ENCODE results near the gene TFDP2. TPM values are rescaled to one million over a fixed set of nuclear protein-coding genes. Genes with fewer than 3 reads are reported as not detected.

The TFDP2 gene
- polyA plus RNA-seq, 4 donors = 21.9 to 50.5 (median 31.9) TPM

DNA sequence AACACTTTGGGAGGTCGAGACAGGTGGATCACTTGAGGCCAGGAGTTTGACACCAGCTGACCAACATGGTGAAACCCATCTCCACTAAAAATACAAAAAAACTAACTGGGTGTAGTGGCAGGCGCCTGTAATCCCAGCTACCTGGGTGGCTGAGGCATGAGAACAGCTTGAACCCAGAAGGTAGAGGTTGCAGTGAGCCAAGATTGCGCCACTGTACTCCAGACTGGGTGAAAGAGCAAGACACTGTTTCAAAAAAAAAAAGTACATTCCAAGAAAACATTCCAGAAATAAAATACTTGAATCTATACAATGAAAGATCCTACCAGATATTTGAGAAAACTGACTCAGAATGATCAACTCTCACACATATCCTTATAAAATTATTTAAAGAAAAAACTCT, 30.4 kb downstream of the TFDP2 start:
- Histone ChIP-seq H3K4me3 (ENCODE audit: low read depth in 1 of 3, low read length in 3 of 3) (no peak overlapping the region), H3K36me3 (ENCODE audit: control insufficient read depth in 3 of 3, insufficient read depth in 2 of 3, low read depth in 1 of 3, low read length in 3 of 3) (peaks cover 0 to 7% (median 0%) of the 10 kb centered on the region in 3 donors), H3K27ac (ENCODE audit: low read depth in 1 of 3, low read length in 2 of 3) (no peak overlapping the region), H3K4me1 (ENCODE audit: control insufficient read depth in 3 of 3, insufficient read depth in 2 of 3, low read depth in 1 of 3, low read length in 2 of 3) (no peaks in the 10 kb centered on the region), H3K9me3 (ENCODE audit: control insufficient read depth in 2 of 2, insufficient read depth in 1 of 2, low read depth in 1 of 2, low read length in 1 of 2) (no peaks in the 10 kb centered on the region), H3K27me3 (ENCODE audit: control insufficient read depth in 3 of 3, insufficient read depth in 3 of 3, low read length in 3 of 3) (no peaks in the 10 kb centered on the region)
- FAIRE-seq (no peak), DNase-seq (no peak)
- 94 to 100% (median 96%) methylated on average over 3 of the region's 3 CpGs for WGBS, 3 donors

DNA sequence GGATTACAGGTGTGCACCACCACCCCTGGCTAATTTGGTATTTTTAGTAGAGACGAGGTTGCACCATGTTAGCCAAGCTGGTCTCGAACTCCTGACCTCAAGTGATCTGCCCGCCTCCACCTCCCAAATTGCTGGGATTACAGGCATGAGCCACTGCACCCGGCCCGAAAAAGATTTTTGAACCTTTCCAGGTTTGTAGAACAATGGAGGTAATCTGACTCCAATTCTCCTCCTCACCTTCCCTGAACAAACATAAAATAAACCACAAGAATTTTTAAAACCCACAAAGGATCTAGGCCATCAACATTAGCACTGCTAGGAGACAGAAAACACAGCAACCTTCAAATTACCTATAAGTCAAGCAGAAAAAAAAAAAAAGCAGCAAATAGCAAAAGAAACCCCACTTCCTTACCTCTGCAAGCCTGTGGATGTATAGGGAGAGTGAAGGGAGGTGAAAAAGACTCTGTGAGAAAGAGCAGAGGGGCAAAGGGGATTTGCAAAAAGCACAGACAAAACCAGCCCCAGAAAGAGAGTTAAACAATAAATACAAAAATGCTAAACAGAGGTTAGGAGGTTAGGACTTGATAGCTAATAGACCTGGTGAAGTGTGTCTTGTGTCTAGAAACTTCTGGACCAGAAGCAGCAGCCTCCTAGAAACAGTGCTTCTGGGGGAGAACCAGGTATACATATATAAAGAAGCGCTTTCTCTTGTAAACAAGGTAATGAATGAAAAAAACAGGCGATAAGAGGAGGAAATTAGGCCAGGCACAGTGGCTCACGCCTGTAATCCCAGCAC, 32.1 kb downstream of the TFDP2 start:
- Histone ChIP-seq H3K27ac (ENCODE audit: low read depth in 1 of 3, low read length in 2 of 3) (no peak overlapping the region), H3K4me3 (ENCODE audit: low read depth in 1 of 3, low read length in 3 of 3) (no peak overlapping the region), H3K4me1 (ENCODE audit: control insufficient read depth in 3 of 3, insufficient read depth in 2 of 3, low read depth in 1 of 3, low read length in 2 of 3) (no peaks in the 10 kb centered on the region), H3K27me3 (ENCODE audit: control insufficient read depth in 3 of 3, insufficient read depth in 3 of 3, low read length in 3 of 3) (no peaks in the 10 kb centered on the region), H3K36me3 (ENCODE audit: control insufficient read depth in 3 of 3, insufficient read depth in 2 of 3, low read depth in 1 of 3, low read length in 3 of 3) (peaks cover 0 to 9% (median 0%) of the 10 kb centered on the region in 3 donors), H3K9me3 (ENCODE audit: control insufficient read depth in 2 of 2, insufficient read depth in 1 of 2, low read depth in 1 of 2, low read length in 1 of 2) (peaks cover 0 to 3% of the 10 kb centered on the region in 2 donors)
- DNase-seq (no peak), FAIRE-seq (no peak)
- 85 to 91% (median 90%) methylated on average over 8 of the region's 8 CpGs for WGBS, 3 donors

- H3K27ac ChIP-seq (ENCODE audit: low read depth in 1 of 3, low read length in 2 of 3) = no peak overlapping the region
- DNase-seq (no peak), FAIRE-seq (no peak)
- H3K9me3 ChIP-seq (ENCODE audit: control insufficient read depth in 2 of 2, insufficient read depth in 1 of 2, low read depth in 1 of 2, low read length in 1 of 2) = peaks cover 0 to 6% of the 10 kb centered on the region in 2 donors
- no peak overlapping the region for H3K4me3 ChIP-seq (ENCODE audit: low read depth in 1 of 3, low read length in 3 of 3)
- H3K4me1 ChIP-seq (ENCODE audit: control insufficient read depth in 3 of 3, insufficient read depth in 2 of 3, low read depth in 1 of 3, low read length in 2 of 3) = no peaks in the 10 kb centered on the region
- H3K36me3 ChIP-seq (ENCODE audit: control insufficient read depth in 3 of 3, insufficient read depth in 2 of 3, low read depth in 1 of 3, low read length in 3 of 3) = peaks cover 0 to 9% (median 0%) of the 10 kb centered on the region in 3 donors
- H3K27me3 ChIP-seq (ENCODE audit: control insufficient read depth in 3 of 3, insufficient read depth in 3 of 3, low read length in 3 of 3) = no peaks in the 10 kb centered on the region
- 81 to 92% (median 91%) methylated on average over 4 of the region's 4 CpGs for WGBS, 3 donors
Measured at GRCh38 chr3:142115867-142116668, 33.3 kb downstream of the TFDP2 start.

- peaks cover 0 to 19% (median 0%) of the 10 kb centered on the region in 3 donors for H3K36me3 ChIP-seq (ENCODE audit: control insufficient read depth in 3 of 3, insufficient read depth in 2 of 3, low read depth in 1 of 3, low read length in 3 of 3)
- DNase-seq (no peak), FAIRE-seq (no peak)
- H3K27me3 ChIP-seq (ENCODE audit: control insufficient read depth in 3 of 3, insufficient read depth in 3 of 3, low read length in 3 of 3) = no peaks in the 10 kb centered on the region
- no peaks in the 10 kb centered on the region for H3K4me1 ChIP-seq (ENCODE audit: control insufficient read depth in 3 of 3, insufficient read depth in 2 of 3, low read depth in 1 of 3, low read length in 2 of 3)
- H3K27ac ChIP-seq (ENCODE audit: low read depth in 1 of 3, low read length in 2 of 3) = no peak overlapping the region
- WGBS, 3 donors = 76 to 86% (median 80%) methylated on average over 1 of the region's 1 CpG
- H3K4me3 ChIP-seq (ENCODE audit: low read depth in 1 of 3, low read length in 3 of 3) = no peak overlapping the region
- H3K9me3 ChIP-seq (ENCODE audit: control insufficient read depth in 2 of 2, insufficient read depth in 1 of 2, low read depth in 1 of 2, low read length in 1 of 2) = peaks cover 0 to 6% of the 10 kb centered on the region in 2 donors
Measured at GRCh38 chr3:142112601-142113000, 36.7 kb downstream of the TFDP2 start.

GRCh38 chr3:142106548-142106947, 42.8 kb downstream of the TFDP2 start:
- H3K4me3 ChIP-seq (ENCODE audit: low read depth in 1 of 3, low read length in 3 of 3) = no peak overlapping the region
- FAIRE-seq = no peak
- 47 to 83% (median 63%) methylated on average over 2 of the region's 2 CpGs for WGBS, 3 donors

DNA sequence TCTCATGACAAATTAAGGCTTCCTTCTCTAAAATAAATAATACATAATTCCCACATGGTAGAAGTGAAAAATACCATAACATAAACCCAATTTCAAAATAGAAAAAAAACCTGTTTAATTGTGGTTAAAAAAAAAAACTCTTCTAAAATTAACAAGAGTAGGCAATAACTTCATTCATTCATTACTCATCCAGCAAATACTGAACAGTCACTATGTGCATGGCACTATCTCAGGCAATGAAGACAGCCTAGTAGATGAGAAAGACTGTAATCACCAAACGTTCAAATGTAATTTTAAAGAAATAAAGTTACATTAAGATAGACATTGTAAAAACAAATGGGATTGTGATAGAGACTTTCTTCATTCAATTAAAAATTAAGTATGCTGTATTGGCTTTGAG, 43.4 kb downstream of the TFDP2 start:
- Histone ChIP-seq H3K4me3 (ENCODE audit: low read depth in 1 of 3, low read length in 3 of 3) (no peak overlapping the region), H3K27me3 (ENCODE audit: control insufficient read depth in 3 of 3, insufficient read depth in 3 of 3, low read length in 3 of 3) (no peaks in the 10 kb centered on the region), H3K36me3 (ENCODE audit: control insufficient read depth in 3 of 3, insufficient read depth in 2 of 3, low read depth in 1 of 3, low read length in 3 of 3) (peaks cover 0 to 10% (median 0%) of the 10 kb centered on the region in 3 donors), H3K27ac (ENCODE audit: low read depth in 1 of 3, low read length in 2 of 3) (no peak overlapping the region), H3K9me3 (ENCODE audit: control insufficient read depth in 2 of 2, insufficient read depth in 1 of 2, low read depth in 1 of 2, low read length in 1 of 2) (no peaks in the 10 kb centered on the region), H3K4me1 (ENCODE audit: control insufficient read depth in 3 of 3, insufficient read depth in 2 of 3, low read depth in 1 of 3, low read length in 2 of 3) (no peaks in the 10 kb centered on the region)
- FAIRE-seq = no peak
- WGBS, 3 donors = 75 to 78% (median 77%) methylated on average over 1 of the region's 1 CpG
- DNase-seq = no peak

More at GRCh38 chr3:142106548-142106947, 42.8 kb downstream of the TFDP2 start:
- no peaks in the 10 kb centered on the region for H3K4me1 ChIP-seq (ENCODE audit: control insufficient read depth in 3 of 3, insufficient read depth in 2 of 3, low read depth in 1 of 3, low read length in 2 of 3)
- no peaks in the 10 kb centered on the region for H3K9me3 ChIP-seq (ENCODE audit: control insufficient read depth in 2 of 2, insufficient read depth in 1 of 2, low read depth in 1 of 2, low read length in 1 of 2)
- no peaks in the 10 kb centered on the region for H3K27me3 ChIP-seq (ENCODE audit: control insufficient read depth in 3 of 3, insufficient read depth in 3 of 3, low read length in 3 of 3)
- no peak for DNase-seq
- H3K36me3 ChIP-seq (ENCODE audit: control insufficient read depth in 3 of 3, insufficient read depth in 2 of 3, low read depth in 1 of 3, low read length in 3 of 3) = peaks cover 0 to 10% (median 0%) of the 10 kb centered on the region in 3 donors
- H3K27ac ChIP-seq (ENCODE audit: low read depth in 1 of 3, low read length in 2 of 3) = no peak overlapping the region

DNA sequence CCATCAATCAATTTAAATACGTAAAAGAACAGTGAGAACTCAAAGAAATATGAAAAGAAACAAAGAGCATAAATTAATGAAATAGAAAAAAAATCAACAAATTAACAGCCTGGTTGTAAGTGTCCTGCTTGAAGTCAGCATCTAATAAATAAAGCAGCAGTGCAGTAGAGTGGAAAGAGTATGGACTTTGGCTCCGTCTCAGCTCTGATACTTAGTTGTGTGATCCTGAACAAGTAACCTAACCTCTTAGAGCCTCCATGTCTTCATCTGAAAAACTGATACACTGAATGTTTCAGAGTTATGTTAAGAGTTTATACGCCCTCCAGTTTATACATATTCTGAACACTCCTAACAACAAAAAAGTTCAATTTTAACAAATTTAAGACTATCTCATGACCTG, 44.6 kb downstream of the TFDP2 start:
- Histone ChIP-seq H3K9me3 (ENCODE audit: control insufficient read depth in 2 of 2, insufficient read depth in 1 of 2, low read depth in 1 of 2, low read length in 1 of 2) (no peaks in the 10 kb centered on the region), H3K27ac (ENCODE audit: low read depth in 1 of 3, low read length in 2 of 3) (no peak overlapping the region), H3K4me1 (ENCODE audit: control insufficient read depth in 3 of 3, insufficient read depth in 2 of 3, low read depth in 1 of 3, low read length in 2 of 3) (no peaks in the 10 kb centered on the region), H3K36me3 (ENCODE audit: control insufficient read depth in 3 of 3, insufficient read depth in 2 of 3, low read depth in 1 of 3, low read length in 3 of 3) (peaks cover 0 to 4% (median 0%) of the 10 kb centered on the region in 3 donors), H3K27me3 (ENCODE audit: control insufficient read depth in 3 of 3, insufficient read depth in 3 of 3, low read length in 3 of 3) (no peaks in the 10 kb centered on the region), H3K4me3 (ENCODE audit: low read depth in 1 of 3, low read length in 3 of 3) (no peak overlapping the region)
- WGBS, 3 donors = 71 to 84% (median 83%) methylated on average over 3 of the region's 3 CpGs
- FAIRE-seq (no peak), DNase-seq (peak; percentile 32 to 54)

DNA sequence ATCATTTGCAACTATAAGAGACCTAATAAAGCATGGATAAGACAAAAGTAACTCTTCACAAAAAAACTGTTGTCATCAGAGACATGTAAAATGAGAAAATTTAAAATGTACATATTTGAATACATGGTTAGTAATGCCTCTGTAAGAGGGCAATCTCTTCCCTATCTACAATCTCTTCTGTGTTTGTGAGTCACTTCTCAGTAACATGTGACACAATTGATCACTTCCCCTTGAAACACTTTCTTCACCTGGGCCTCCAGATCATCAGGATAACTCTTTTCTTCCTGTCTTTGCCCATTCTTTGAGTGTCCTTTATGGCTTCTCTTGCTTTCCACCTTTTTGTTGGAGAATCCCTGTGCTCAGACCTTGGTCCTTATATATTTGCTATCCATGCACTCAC, 50.4 kb downstream of the TFDP2 start:
- no peaks in the 10 kb centered on the region for H3K27me3 ChIP-seq (ENCODE audit: control insufficient read depth in 3 of 3, insufficient read depth in 3 of 3, low read length in 3 of 3)
- H3K4me1 ChIP-seq (ENCODE audit: control insufficient read depth in 3 of 3, insufficient read depth in 2 of 3, low read depth in 1 of 3, low read length in 2 of 3) = peaks cover 0 to 2% (median 0%) of the 10 kb centered on the region in 3 donors
- FAIRE-seq = no peak
- H3K9me3 ChIP-seq (ENCODE audit: control insufficient read depth in 2 of 2, insufficient read depth in 1 of 2, low read depth in 1 of 2, low read length in 1 of 2) = no peaks in the 10 kb centered on the region
- H3K36me3 ChIP-seq (ENCODE audit: control insufficient read depth in 3 of 3, insufficient read depth in 2 of 3, low read depth in 1 of 3, low read length in 3 of 3) = peaks cover 0 to 3% (median 2%) of the 10 kb centered on the region in 3 donors
- H3K27ac ChIP-seq (ENCODE audit: low read depth in 1 of 3, low read length in 2 of 3) = peak overlapping the region in 1 of 3 donors; percentile 12
- H3K4me3 ChIP-seq (ENCODE audit: low read depth in 1 of 3, low read length in 3 of 3) = no peak overlapping the region
- DNase-seq = peak; percentile 29 to 38
